ENCODE data around the gene ATG13. TPM values are rescaled to one million over a fixed set of nuclear protein-coding genes. Genes with fewer than 3 reads are reported as not detected.

Gene ATG13
- polyA plus RNA-seq, 1 donor (not counting 4 experiments of a cell fraction or from before 2014, with no cell fraction given), result 33.3 TPM

- H3K4me1 ChIP-seq (ENCODE audit: control insufficient read depth, extremely low read depth, insufficient read depth, low read length), result peaks cover 12% of the 10 kb centered on the region
- H3K79me2 ChIP-seq (ENCODE audit: control insufficient read depth, insufficient read depth, low read length), result peaks cover 51% of the 10 kb centered on the region
- DNase-seq (ENCODE audit: low read depth, low spot score) (peak; percentile 55), FAIRE-seq (no peak)
- H2AFZ ChIP-seq (ENCODE audit: control insufficient read depth, low read length), result peak within 1 kb of the TSS; percentile 78
- no peak for TF ChIP-seq EZH2 (IDR thresholded peaks at IDR 0.05; ENCODE audit: low read length)
- TF ChIP-seq CTCF (optimal IDR thresholded peaks at IDR 0.05 in 1 of 3, IDR thresholded peaks at IDR 0.05 in 1 of 3, conservative IDR thresholded peaks at IDR 0.05 in 1 of 3; ENCODE audit: extremely low read depth in 1 of 3, insufficient read depth in 2 of 3, low read length in 3 of 3), result no peak
- peak within 1 kb of the TSS; percentile 90 for H3K4me2 ChIP-seq (ENCODE audit: control insufficient read depth, extremely low read depth, insufficient read depth, low read depth, low read length)
- H3K9me3 ChIP-seq (ENCODE audit: control insufficient read depth, low read depth, low read length), result no peaks in the 10 kb centered on the region
- peak within 1 kb of the TSS; percentile 90 for H3K9ac ChIP-seq (ENCODE audit: control insufficient read depth, extremely low read depth, insufficient read depth, low read length)
- no peaks in the 10 kb centered on the region for H3K9me1 ChIP-seq (ENCODE audit: control insufficient read depth, extremely low read depth, insufficient read depth, low read length)
- H4K20me1 ChIP-seq (ENCODE audit: control insufficient read depth, extremely low read depth, insufficient read depth, low read length), result no peaks in the 10 kb centered on the region
- H3K27ac ChIP-seq (ENCODE audit: control insufficient read depth, insufficient read depth, low read length), result peak within 1 kb of the TSS; percentile 76
- dilution Hi-C loops (cut with MboI; ENCODE audit: extremely low pct_ligation_motif_present, low sequenced_read_pairs), result no loop called here
- no peaks in the 10 kb centered on the region for H3K27me3 ChIP-seq (ENCODE audit: control insufficient read depth, extremely low read depth, insufficient read depth, low read length)
- H3K4me3 ChIP-seq (ENCODE audit: control insufficient read depth in 2 of 3, extremely low read depth in 1 of 3, insufficient read depth in 2 of 3, low read depth in 1 of 3, low read length in 3 of 3), result peak within 1 kb of the TSS; percentile 74 to 96 (median 94)
- H3K36me3 ChIP-seq (ENCODE audit: control insufficient read depth in 2 of 2, extremely low read depth in 1 of 2, insufficient read depth in 2 of 2, low read length in 2 of 2), result no peaks in the 10 kb centered on the region
Observed at GRCh38 chr11:46593550-46594373, 23.6 kb upstream of the ATG13 start, which contains the start of gene AMBRA1. Gene AMBRA1, minus strand, starts transcription at chr11:46594023. Its CDS starts 45,643 bp downstream, at chr11:46548380.

GRCh38 chr11:46594374-46594700 is 23.0 kb upstream of the ATG13 start:
- Histone ChIP-seq H3K9me3 (ENCODE audit: control insufficient read depth, low read depth, low read length) (no peaks in the 10 kb centered on the region), H3K4me2 (ENCODE audit: control insufficient read depth, extremely low read depth, insufficient read depth, low read depth, low read length) (peak overlapping the region; percentile 90), H3K27ac (ENCODE audit: control insufficient read depth, insufficient read depth, low read length) (peak overlapping the region; percentile 76), H3K36me3 (ENCODE audit: control insufficient read depth in 2 of 2, extremely low read depth in 1 of 2, insufficient read depth in 2 of 2, low read length in 2 of 2) (no peaks in the 10 kb centered on the region), H3K79me2 (ENCODE audit: control insufficient read depth, insufficient read depth, low read length) (peaks cover 45% of the 10 kb centered on the region), H2AFZ (ENCODE audit: control insufficient read depth, low read length) (peak overlapping the region; percentile 78), H3K27me3 (ENCODE audit: control insufficient read depth, extremely low read depth, insufficient read depth, low read length) (no peaks in the 10 kb centered on the region), H3K4me3 (ENCODE audit: control insufficient read depth in 2 of 3, extremely low read depth in 1 of 3, insufficient read depth in 2 of 3, low read depth in 1 of 3, low read length in 3 of 3) (peak overlapping the region; percentile 74 to 96 (median 94)), H3K9me1 (ENCODE audit: control insufficient read depth, extremely low read depth, insufficient read depth, low read length) (no peaks in the 10 kb centered on the region), H3K9ac (ENCODE audit: control insufficient read depth, extremely low read depth, insufficient read depth, low read length) (peak overlapping the region; percentile 90), H4K20me1 (ENCODE audit: control insufficient read depth, extremely low read depth, insufficient read depth, low read length) (no peaks in the 10 kb centered on the region), H3K4me1 (ENCODE audit: control insufficient read depth, extremely low read depth, insufficient read depth, low read length) (peaks cover 12% of the 10 kb centered on the region)
- FAIRE-seq (no peak), DNase-seq (ENCODE audit: low read depth, low spot score) (no peak)
- TF ChIP-seq CTCF (optimal IDR thresholded peaks at IDR 0.05 in 1 of 3, IDR thresholded peaks at IDR 0.05 in 1 of 3, conservative IDR thresholded peaks at IDR 0.05 in 1 of 3; ENCODE audit: extremely low read depth in 1 of 3, insufficient read depth in 2 of 3, low read length in 3 of 3) (no peak), EZH2 (IDR thresholded peaks at IDR 0.05; ENCODE audit: low read length) (no peak)
- dilution Hi-C loops (cut with MboI; ENCODE audit: extremely low pct_ligation_motif_present, low sequenced_read_pairs), result no loop called here

Measured in keratinocyte (primary cell).